GM23338 (cell line): ENCODE results near the gene BCR. TPM values are rescaled to one million over a fixed set of nuclear protein-coding genes. Genes with fewer than 3 reads are reported as not detected.

Experiments used
- ATAC-seq: fragments of 200-7000 bp; cut with Tn5 transposase; 3 replicates; pipeline ENCODE4 v1.9.1; 2020
- DNase-seq: peaks from one replicate; pipeline ENCODE4 v3.0.0-alpha.2; 2015; ENCODE audit warnings: low spot score
- H2AFZ ChIP-seq: fragments of 200-600 bp; sonication (generic); 2 replicates; pipeline ENCODE4 v1.8.0; 2016; ENCODE audit warnings: antibody characterized with exemption, mild to moderate bottlenecking, moderate library complexity
- H3F3A ChIP-seq: fragments of 200-600 bp; sonication (generic); replicated peaks from 2 replicates; pipeline ENCODE4 v1.8.0; 2017; ENCODE audit warnings: antibody characterized with exemption, mixed run types, low read depth
- H3K27ac ChIP-seq: fragments of 200-600 bp; sonication (generic); 2 replicates; pipeline ENCODE4 v1.6.1; 2016; ENCODE audit warnings: low read depth
- H3K27me3 ChIP-seq: fragments of 200-600 bp; sonication (generic); 2 replicates; pipeline ENCODE4 v1.8.0; 2016; ENCODE audit warnings: mild to moderate bottlenecking, mixed run types, moderate library complexity; ENCODE audit not compliant: insufficient read depth
- H3K36me3 ChIP-seq: fragments of 200-600 bp; sonication (generic); 2 replicates; pipeline ENCODE4 v1.8.0; 2016; ENCODE audit warnings: mild to moderate bottlenecking; ENCODE audit not compliant: insufficient read depth
- H3K4me1 ChIP-seq: fragments of 200-600 bp; sonication (generic); 2 replicates; pipeline ENCODE4 v1.8.0; 2016; ENCODE audit warnings: mild to moderate bottlenecking, moderate library complexity; ENCODE audit not compliant: insufficient read depth
- H3K4me2 ChIP-seq: fragments of 200-600 bp; sonication (generic); 2 replicates; pipeline ENCODE4 v1.7.1; 2017; ENCODE audit warnings: mixed run types
- H3K4me3 ChIP-seq: fragments of 200-600 bp; sonication (generic); 2 replicates; pipeline ENCODE4 v1.6.1; 2016; ENCODE audit warnings: mixed run types
- H3K79me2 ChIP-seq: fragments of 200-600 bp; sonication (generic); replicated peaks from 2 replicates; pipeline ENCODE4 v1.8.0; 2017; ENCODE audit warnings: mild to moderate bottlenecking; ENCODE audit not compliant: insufficient read depth
- H3K9me2 ChIP-seq: fragments of 200-600 bp; sonication (generic); 2 replicates; pipeline ENCODE4 v1.8.0; 2017; ENCODE audit not compliant: insufficient read depth
- H4K20me1 ChIP-seq: fragments of 200-600 bp; sonication (generic); replicated peaks from 2 replicates; pipeline ENCODE4 v1.8.0; 2017; ENCODE audit warnings: mild to moderate bottlenecking; ENCODE audit not compliant: insufficient read depth
- H3K27ac Mint-ChIP-seq: 2 replicates; pipeline ENCODE4 v1.8.0; 2020; ENCODE audit warnings: inconsistent platforms, mild to moderate bottlenecking, moderate library complexity, mixed read lengths
- H3K27me3 Mint-ChIP-seq: 3 replicates; pipeline ENCODE4 v1.8.0; 2022; ENCODE audit warnings: low read depth, mild to moderate bottlenecking, moderate library complexity, mixed read lengths, inconsistent platforms; ENCODE audit not compliant: insufficient read depth, poor library complexity
- H3K36me3 Mint-ChIP-seq: 3 replicates; pipeline ENCODE4 v1.8.0; 2021; ENCODE audit warnings: low read depth, mild to moderate bottlenecking, inconsistent platforms, moderate library complexity, mixed read lengths
- H3K4me1 Mint-ChIP-seq: 3 replicates; pipeline ENCODE4 v1.8.0; 2020; ENCODE audit warnings: mild to moderate bottlenecking, inconsistent platforms, mixed read lengths
- H3K4me3 Mint-ChIP-seq: 3 replicates; pipeline ENCODE4 v1.8.0; 2021; ENCODE audit warnings: moderate library complexity, mild to moderate bottlenecking, inconsistent platforms, mixed read lengths
- H3K9me3 Mint-ChIP-seq: 3 replicates; pipeline ENCODE4 v1.8.0; 2020; ENCODE audit warnings: moderate library complexity, mild to moderate bottlenecking, inconsistent platforms, mixed read lengths
- CREB1 ChIP-seq: fragments of 250-450 bp; sonication (Bioruptor Pico); IDR thresholded peaks from 2 replicates; pipeline ENCODE4 v1.5.0; 2020; ENCODE audit warnings: low read depth, mild to moderate bottlenecking, moderate library complexity
- EZH2 ChIP-seq: fragments of 200-600 bp; sonication (generic); IDR thresholded peaks from one replicate; pipeline ENCODE4 v1.8.0; 2017; ENCODE audit warnings: antibody characterized with exemption, mild to moderate bottlenecking, low read depth; ENCODE audit not compliant: unreplicated experiment
- EZH2phosphoT487 ChIP-seq: fragments of 200-600 bp; sonication (generic); IDR thresholded peaks from one replicate; pipeline ENCODE4 v1.8.1; 2018; ENCODE audit warnings: antibody characterized with exemption; ENCODE audit not compliant: unreplicated experiment
- JUNB ChIP-seq: IDR thresholded peaks from one replicate; pipeline ENCODE4 v1.6.1; 2016; ENCODE audit warnings: antibody characterized with exemption; ENCODE audit not compliant: unreplicated experiment
- NANOG ChIP-seq: IDR thresholded peaks from 2 replicates; pipeline ENCODE4 v1.6.1; 2016; ENCODE audit warnings: antibody characterized with exemption, borderline replicate concordance
- POLR2AphosphoS5 ChIP-seq: IDR thresholded peaks from 2 replicates; pipeline ENCODE4 v1.6.1; 2016; ENCODE audit warnings: antibody characterized with exemption, low read depth
- ZNF331 ChIP-seq: fragments of 250-450 bp; sonication (Bioruptor Pico); IDR thresholded peaks from 2 replicates; pipeline ENCODE4 v1.5.0; 2020; ENCODE audit warnings: low read depth, mild to moderate bottlenecking, moderate library complexity
- polyA plus RNA-seq: library from polyadenylated mRNA; unstranded; fragments of >200 nt; fragmentation: Nextera tagmentation; extraction: Ambion mirVana; gene quantifications from 2 replicates; pipeline ENCODE4 v1.2.1, GENCODE V29; 2016
- total RNA-seq: library from RNA; depleted of rRNA; stranded (reverse); fragments of >200 nt; shearing (Covaris generic); gene quantifications from 2 replicates; pipeline ENCODE4 v1.2.3, GENCODE V29; 2014
- TF ChIP-seq, protein P1 (sequence below): IDR thresholded peaks from 2 replicates; pipeline ENCODE4 v1.6.1; 2016; ENCODE audit warnings: antibody characterized with exemption
- TF ChIP-seq, protein P2 (sequence below), 2 experiments: fragments of 200-600 bp in 1 of 2; sonication (generic) in 1 of 2; conservative IDR thresholded peaks; 2 replicates each; pipeline versions ENCODE4 v1.5.1 to v1.6.1; 2016 to 2017; ENCODE audit warnings: antibody characterized with exemption in 2 of 2, low read depth in 2 of 2, mild to moderate bottlenecking in 2 of 2, moderate library complexity in 1 of 2
- TF ChIP-seq, protein P3 (sequence below): fragments of 250-450 bp; sonication (Bioruptor Pico); IDR thresholded peaks from 2 replicates; pipeline ENCODE4 v1.5.0; 2020; ENCODE audit warnings: mild to moderate bottlenecking, moderate library complexity

Gene BCR
- total and polyA plus RNA-seq, 2 experiments from 2014 or later = 17.7 to 121 TPM

DNA sequence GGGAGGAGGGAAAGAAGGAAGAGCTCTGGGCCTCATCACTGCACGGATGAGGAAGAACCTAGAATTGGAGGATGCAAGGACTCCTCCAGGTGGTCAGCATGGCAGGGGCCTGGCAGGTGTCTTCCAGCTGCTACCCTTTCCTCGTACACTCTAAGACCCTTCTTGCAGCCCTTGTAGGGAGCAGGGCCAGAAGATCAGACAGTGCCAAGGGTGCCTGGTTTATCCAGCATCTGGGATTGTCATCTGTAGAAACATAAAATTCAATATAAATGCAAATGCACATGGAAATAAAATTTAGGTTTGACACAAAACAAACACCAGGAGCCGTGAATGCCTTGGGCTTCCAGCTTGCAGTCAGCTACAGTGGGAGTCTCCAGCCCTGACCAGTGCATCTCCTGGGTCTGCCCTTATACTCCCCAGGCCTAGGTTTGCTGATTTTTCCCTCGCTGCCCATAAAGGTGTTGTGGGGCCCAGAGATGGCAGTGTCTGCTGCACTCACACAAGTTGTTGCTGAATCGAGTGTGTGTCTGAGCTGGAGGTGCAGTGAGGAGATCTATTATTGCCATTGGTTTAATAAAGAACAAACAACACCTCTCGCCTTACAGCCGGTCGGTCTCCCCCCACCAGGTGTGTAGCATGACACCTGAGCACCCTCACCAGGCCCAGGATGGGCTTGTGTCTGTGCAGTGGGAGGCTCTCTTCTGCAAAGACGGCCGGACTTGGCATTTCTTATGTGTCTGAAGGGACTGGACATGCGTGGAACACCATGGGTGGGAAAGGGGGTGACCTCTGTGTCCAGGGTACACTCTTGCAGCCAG, 87.1 kb downstream of the BCR start (continued):
- TF ChIP-seq, protein P1, sequence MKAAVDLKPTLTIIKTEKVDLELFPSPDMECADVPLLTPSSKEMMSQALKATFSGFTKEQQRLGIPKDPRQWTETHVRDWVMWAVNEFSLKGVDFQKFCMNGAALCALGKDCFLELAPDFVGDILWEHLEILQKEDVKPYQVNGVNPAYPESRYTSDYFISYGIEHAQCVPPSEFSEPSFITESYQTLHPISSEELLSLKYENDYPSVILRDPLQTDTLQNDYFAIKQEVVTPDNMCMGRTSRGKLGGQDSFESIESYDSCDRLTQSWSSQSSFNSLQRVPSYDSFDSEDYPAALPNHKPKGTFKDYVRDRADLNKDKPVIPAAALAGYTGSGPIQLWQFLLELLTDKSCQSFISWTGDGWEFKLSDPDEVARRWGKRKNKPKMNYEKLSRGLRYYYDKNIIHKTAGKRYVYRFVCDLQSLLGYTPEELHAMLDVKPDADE = no peak
- TF ChIP-seq, protein P2, sequence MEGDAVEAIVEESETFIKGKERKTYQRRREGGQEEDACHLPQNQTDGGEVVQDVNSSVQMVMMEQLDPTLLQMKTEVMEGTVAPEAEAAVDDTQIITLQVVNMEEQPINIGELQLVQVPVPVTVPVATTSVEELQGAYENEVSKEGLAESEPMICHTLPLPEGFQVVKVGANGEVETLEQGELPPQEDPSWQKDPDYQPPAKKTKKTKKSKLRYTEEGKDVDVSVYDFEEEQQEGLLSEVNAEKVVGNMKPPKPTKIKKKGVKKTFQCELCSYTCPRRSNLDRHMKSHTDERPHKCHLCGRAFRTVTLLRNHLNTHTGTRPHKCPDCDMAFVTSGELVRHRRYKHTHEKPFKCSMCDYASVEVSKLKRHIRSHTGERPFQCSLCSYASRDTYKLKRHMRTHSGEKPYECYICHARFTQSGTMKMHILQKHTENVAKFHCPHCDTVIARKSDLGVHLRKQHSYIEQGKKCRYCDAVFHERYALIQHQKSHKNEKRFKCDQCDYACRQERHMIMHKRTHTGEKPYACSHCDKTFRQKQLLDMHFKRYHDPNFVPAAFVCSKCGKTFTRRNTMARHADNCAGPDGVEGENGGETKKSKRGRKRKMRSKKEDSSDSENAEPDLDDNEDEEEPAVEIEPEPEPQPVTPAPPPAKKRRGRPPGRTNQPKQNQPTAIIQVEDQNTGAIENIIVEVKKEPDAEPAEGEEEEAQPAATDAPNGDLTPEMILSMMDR (conservative IDR thresholded peaks at IDR 0.05; ENCODE audit: low read depth in 2 of 2) = 0 out of 4 replicates have a peak, but pooled peaks of 1 of the 2 experiments have one; percentile 8
- no peak for TF ChIP-seq NANOG

DNA sequence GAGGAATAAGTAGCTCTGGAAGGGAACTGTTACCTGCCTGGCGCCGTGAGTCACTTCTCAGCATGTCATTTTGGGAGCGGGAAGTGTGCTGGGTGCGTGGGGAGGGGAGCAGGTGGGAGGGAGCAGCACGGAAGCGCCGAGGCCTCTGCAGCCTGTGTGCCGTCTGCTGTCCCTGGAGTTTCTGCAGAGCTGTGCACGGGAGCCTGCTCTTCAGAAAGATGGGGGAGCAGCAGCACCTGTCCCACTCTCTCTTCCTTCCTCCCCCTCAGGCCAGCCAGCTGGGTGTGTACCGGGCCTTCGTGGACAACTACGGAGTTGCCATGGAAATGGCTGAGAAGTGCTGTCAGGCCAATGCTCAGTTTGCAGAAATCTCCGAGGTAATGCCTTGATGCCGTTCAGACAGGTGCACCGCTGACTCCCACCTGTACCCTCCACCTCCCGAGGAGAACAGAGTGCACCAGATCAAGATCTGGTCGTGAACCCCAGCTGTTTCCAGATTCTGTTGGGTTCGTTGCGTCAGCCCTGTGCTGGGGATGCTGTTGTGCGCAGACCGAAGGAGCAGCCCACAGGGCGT, 87.9 kb downstream of the BCR start:
- DNase-seq = peak; percentile 40
- Histone ChIP-seq H3K4me2 (peak overlapping the region; percentile 36; the same call in 1 of the 2 replicates), H2AFZ (no peak overlapping the region), H4K20me1 (peaks cover 22% of the 10 kb centered on the region; the same call in 1 of the 2 replicates), H3K27me3 (no peaks in the 10 kb centered on the region), H3K36me3 (peaks cover 3% of the 10 kb centered on the region; the same call in 1 of the 2 replicates), H3K27ac (0 out of 2 replicates have a peak overlapping the region, but pooled peaks have one; percentile 63), H3F3A (0 out of 2 replicates have a peak, but pooled peaks cover 8% of the 10 kb centered on the region), H3K4me1 (peaks cover 21% of the 10 kb centered on the region), H3K9me2 (no peaks in the 10 kb centered on the region), H3K4me3 (no peak overlapping the region), H3K79me2 (peaks cover 12% of the 10 kb centered on the region; the same call in 1 of the 2 replicates)
- Mint-ChIP-seq H3K27me3 (peaks cover 15% of the 10 kb centered on the region), H3K4me3 (peak overlapping the region; percentile 20; the same call in 1 of the 3 replicates), H3K27ac (no peak overlapping the region), H3K4me1 (peaks cover 42% of the 10 kb centered on the region), H3K36me3 (peaks cover 69% of the 10 kb centered on the region), H3K9me3 (no peaks in the 10 kb centered on the region)
- ATAC-seq = peak; percentile 8; the same call in 2 of the 3 replicates
- TF ChIP-seq EZH2phosphoT487 (no peak), CREB1 (no peak), POLR2AphosphoS5 (no peak), ZNF331 (CRISPR knock-in tag) (no peak), JUNB (no peak), EZH2 (no peak)
- TF ChIP-seq, protein P3, sequence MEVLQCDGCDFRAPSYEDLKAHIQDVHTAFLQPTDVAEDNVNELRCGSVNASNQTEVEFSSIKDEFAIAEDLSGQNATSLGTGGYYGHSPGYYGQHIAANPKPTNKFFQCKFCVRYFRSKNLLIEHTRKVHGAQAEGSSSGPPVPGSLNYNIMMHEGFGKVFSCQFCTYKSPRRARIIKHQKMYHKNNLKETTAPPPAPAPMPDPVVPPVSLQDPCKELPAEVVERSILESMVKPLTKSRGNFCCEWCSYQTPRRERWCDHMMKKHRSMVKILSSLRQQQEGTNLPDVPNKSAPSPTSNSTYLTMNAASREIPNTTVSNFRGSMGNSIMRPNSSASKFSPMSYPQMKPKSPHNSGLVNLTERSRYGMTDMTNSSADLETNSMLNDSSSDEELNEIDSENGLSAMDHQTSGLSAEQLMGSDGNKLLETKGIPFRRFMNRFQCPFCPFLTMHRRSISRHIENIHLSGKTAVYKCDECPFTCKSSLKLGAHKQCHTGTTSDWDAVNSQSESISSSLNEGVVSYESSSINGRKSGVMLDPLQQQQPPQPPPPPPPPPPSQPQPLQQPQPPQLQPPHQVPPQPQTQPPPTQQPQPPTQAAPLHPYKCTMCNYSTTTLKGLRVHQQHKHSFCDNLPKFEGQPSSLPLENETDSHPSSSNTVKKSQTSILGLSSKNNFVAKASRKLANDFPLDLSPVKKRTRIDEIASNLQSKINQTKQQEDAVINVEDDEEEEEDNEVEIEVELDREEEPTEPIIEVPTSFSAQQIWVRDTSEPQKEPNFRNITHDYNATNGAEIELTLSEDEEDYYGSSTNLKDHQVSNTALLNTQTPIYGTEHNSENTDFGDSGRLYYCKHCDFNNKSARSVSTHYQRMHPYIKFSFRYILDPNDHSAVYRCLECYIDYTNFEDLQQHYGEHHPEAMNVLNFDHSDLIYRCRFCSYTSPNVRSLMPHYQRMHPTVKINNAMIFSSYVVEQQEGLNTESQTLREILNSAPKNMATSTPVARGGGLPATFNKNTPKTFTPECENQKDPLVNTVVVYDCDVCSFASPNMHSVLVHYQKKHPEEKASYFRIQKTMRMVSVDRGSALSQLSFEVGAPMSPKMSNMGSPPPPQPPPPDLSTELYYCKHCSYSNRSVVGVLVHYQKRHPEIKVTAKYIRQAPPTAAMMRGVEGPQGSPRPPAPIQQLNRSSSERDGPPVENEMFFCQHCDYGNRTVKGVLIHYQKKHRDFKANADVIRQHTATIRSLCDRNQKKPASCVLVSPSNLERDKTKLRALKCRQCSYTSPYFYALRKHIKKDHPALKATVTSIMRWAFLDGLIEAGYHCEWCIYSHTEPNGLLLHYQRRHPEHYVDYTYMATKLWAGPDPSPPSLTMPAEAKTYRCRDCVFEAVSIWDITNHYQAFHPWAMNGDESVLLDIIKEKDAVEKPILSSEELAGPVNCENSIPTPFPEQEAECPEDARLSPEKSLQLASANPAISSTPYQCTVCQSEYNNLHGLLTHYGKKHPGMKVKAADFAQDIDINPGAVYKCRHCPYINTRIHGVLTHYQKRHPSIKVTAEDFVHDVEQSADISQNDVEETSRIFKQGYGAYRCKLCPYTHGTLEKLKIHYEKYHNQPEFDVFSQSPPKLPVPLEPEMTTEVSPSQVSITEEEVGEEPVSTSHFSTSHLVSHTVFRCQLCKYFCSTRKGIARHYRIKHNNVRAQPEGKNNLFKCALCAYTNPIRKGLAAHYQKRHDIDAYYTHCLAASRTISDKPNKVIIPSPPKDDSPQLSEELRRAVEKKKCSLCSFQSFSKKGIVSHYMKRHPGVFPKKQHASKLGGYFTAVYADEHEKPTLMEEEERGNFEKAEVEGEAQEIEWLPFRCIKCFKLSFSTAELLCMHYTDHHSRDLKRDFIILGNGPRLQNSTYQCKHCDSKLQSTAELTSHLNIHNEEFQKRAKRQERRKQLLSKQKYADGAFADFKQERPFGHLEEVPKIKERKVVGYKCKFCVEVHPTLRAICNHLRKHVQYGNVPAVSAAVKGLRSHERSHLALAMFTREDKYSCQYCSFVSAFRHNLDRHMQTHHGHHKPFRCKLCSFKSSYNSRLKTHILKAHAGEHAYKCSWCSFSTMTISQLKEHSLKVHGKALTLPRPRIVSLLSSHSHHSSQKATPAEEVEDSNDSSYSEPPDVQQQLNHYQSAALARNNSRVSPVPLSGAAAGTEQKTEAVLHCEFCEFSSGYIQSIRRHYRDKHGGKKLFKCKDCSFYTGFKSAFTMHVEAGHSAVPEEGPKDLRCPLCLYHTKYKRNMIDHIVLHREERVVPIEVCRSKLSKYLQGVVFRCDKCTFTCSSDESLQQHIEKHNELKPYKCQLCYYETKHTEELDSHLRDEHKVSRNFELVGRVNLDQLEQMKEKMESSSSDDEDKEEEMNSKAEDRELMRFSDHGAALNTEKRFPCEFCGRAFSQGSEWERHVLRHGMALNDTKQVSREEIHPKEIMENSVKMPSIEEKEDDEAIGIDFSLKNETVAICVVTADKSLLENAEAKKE (CRISPR knock-in tag) = no peak
- TF ChIP-seq, protein P1 = no peak
